Naive thymus-derived CD4-positive, alpha-beta T cell (primary cell): Measurements from ENCODE around the gene TRIP13. TPM values are rescaled to one million over a fixed set of nuclear protein-coding genes. Genes with fewer than 3 reads are reported as not detected.
"Not testable (repeated sequence)": the region's sequence is repeated elsewhere in the genome, so short reads cannot be mapped to it uniquely, and the experiment has no call there.

Experiments
- ATAC-seq: fragments of 150-1000 bp; cut with Tn5 transposase; 2 replicates; pipeline ENCODE4 v1.10.0; 2021; ENCODE audit warnings: mild to moderate bottlenecking, moderate library complexity
- CTCF ChIA-PET: fragments of 350-600 bp; sonication (Branson Sonifier 250); formaldehyde crosslinking; loops from one replicate; lab custom pipeline; 2021; ENCODE audit warnings: antibody characterized with exemption; lab: Charles Lee
- POLR2A ChIA-PET: fragments of 350-600 bp; sonication (Branson Sonifier 250); formaldehyde crosslinking; loops from one replicate; lab custom pipeline; 2021; ENCODE audit warnings: antibody characterized with exemption, inconsistent platforms; lab: Charles Lee
- DNase-seq, 9 donors: peaks; one replicate each; pipeline versions ENCODE4 v3.0.0 to v3.0.0-alpha.2; 2020 to 2022; ENCODE audit warnings: mixed read lengths in 1 of 9
- H3K27ac ChIP-seq: one replicate; pipeline ENCODE4 v1.7.0; 2013; ENCODE audit warnings: mild to moderate bottlenecking, low read depth, low read length, moderate library complexity
- H3K27me3 ChIP-seq, 2 donors: one replicate each; pipeline ENCODE4 v1.7.0; 2013; ENCODE audit warnings: low read length in 2 of 2, mild to moderate bottlenecking in 2 of 2, moderate library complexity in 2 of 2; ENCODE audit not compliant: control insufficient read depth in 2 of 2, insufficient read depth in 2 of 2
- H3K36me3 ChIP-seq, 3 experiments: 1 replicate in 2 of 3; 2 replicates in 1 of 3; pipeline ENCODE4 v1.7.0; 2013; ENCODE audit warnings: low read length in 3 of 3, mild to moderate bottlenecking in 3 of 3, moderate library complexity in 1 of 3; ENCODE audit not compliant: insufficient read depth in 3 of 3, control insufficient read depth in 2 of 3
- H3K4me1 ChIP-seq, 2 donors: one replicate each; pipeline ENCODE4 v1.7.0; 2013; ENCODE audit warnings: low read length in 2 of 2, mild to moderate bottlenecking in 2 of 2, moderate library complexity in 1 of 2; ENCODE audit not compliant: control insufficient read depth in 2 of 2, insufficient read depth in 2 of 2
- H3K4me3 ChIP-seq: 2 replicates; pipeline ENCODE4 v1.7.0; 2013; ENCODE audit warnings: mild to moderate bottlenecking, low read length
- H3K9me3 ChIP-seq, 3 experiments: 1 replicate in 2 of 3; 2 replicates in 1 of 3; pipeline ENCODE4 v1.7.0; 2013; ENCODE audit warnings: low read length in 3 of 3; ENCODE audit not compliant: control insufficient read depth in 2 of 3
- H3K27ac Mint-ChIP-seq, 9 donors: one replicate each; pipeline ENCODE4 v1.8.0; 2020 to 2022; ENCODE audit warnings: mixed read lengths in 9 of 9, mild to moderate bottlenecking in 8 of 9, moderate library complexity in 5 of 9, inconsistent platforms in 2 of 9
- H3K27me3 Mint-ChIP-seq, 5 donors: one replicate each; pipeline ENCODE4 v1.8.0; 2021 to 2022; ENCODE audit warnings: mixed read lengths in 5 of 5, mild to moderate bottlenecking in 1 of 5
- H3K36me3 Mint-ChIP-seq, 5 donors: one replicate each; pipeline ENCODE4 v1.8.0; 2020 to 2022; ENCODE audit warnings: mixed read lengths in 5 of 5, mild to moderate bottlenecking in 3 of 5, inconsistent platforms in 1 of 5
- H3K4me1 Mint-ChIP-seq, 7 donors: one replicate each; pipeline ENCODE4 v1.8.0; 2020 to 2022; ENCODE audit warnings: mixed read lengths in 7 of 7, mild to moderate bottlenecking in 3 of 7, inconsistent platforms in 1 of 7
- H3K4me3 Mint-ChIP-seq, 10 donors: one replicate each; pipeline ENCODE4 v1.8.0; 2020 to 2022; ENCODE audit warnings: mild to moderate bottlenecking in 10 of 10, mixed read lengths in 10 of 10, moderate library complexity in 6 of 10, inconsistent platforms in 2 of 10
- H3K9me3 Mint-ChIP-seq, 11 donors: one replicate each; pipeline ENCODE4 v1.8.0; 2020 to 2022; ENCODE audit warnings: mixed read lengths in 11 of 11, mild to moderate bottlenecking in 4 of 11, inconsistent platforms in 1 of 11, moderate library complexity in 1 of 11
- intact Hi-C, 2 donors: fragments of 100-400 bp; cut with micrococcal nuclease; formaldehyde crosslinking; loops; one replicate each; pipeline ENCODE4 v1.15.1; 2023
- polyA plus RNA-seq, 2 donors: library from polyadenylated mRNA; unstranded; fragments of 300-500 nt; fragmentation: Illumina TruSeq; gene quantifications; one replicate each; pipeline ENCODE4 v1.2.3, GENCODE V29; 2021
- total RNA-seq, 6 experiments: library from RNA in 5 of 6; stranded (reverse) in 5 of 6; gene quantifications; 1 replicate in 5 of 6; 2 replicates in 1 of 6; pipeline ENCODE4 v1.2.3 and lab custom pipeline; 2021 to 2026

Gene TRIP13
- total and polyA plus RNA-seq, 7 experiments from 2014 or later = 0.39 to 23.5 (median 0.57) TPM; not detected in 1

DNA sequence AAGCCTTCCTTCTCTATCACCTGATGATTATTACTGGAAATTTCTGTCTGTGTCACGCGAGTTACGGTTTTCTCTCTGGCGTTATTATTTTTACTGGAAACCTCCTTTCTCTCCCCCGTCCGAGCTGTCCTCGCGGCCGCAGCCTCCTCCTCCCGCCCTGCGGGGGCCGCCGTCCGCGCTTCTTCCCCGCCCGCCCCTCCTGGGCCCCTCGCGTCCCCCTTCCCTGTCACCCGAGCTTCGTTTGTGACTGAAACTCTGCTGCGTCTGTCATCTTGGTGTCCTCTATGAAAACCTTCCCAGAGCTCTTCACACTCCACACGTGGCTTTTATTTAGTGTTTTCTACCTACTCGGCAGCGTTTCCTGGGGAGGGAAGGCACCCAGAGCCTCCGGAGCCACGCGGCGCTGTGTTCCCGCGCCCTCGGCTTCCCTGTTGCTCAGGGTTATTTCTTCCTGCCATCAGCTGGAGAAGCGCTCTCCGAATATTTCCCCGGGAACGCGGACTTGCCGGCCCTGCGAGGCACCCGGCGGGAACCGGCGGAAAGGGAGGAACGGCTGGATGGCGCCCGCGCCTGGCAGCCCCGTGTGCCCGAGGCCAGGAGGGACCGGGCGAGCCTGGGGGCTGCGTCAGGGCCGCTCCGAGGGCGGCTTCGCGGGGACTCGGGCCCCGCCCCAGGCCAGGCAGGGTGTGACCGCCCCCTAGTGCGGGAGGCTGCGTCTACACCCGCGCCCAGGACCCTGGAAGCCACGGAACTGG lies 33.9 kb downstream of the TRIP13 start:
- ATAC-seq = peak; percentile 69
- Histone ChIP-seq H3K27ac (no peak overlapping the region), H3K36me3 (no peaks in the 10 kb centered on the region), H3K27me3 (no peaks in the 10 kb centered on the region), H3K4me3 (no peak overlapping the region), H3K9me3 (no peaks in the 10 kb centered on the region), H3K4me1 (no peaks in the 10 kb centered on the region)
- CTCF ChIA-PET = no interaction called here
- intact Hi-C loops = loop anchor here in 1 of 2 donors (10.0 kb wide), 1 partner anchor 718 kb away; no protein-coding TSS in a partner anchor
- peaks cover 0 to 2% (median 0%) of the 10 kb centered on the region in 5 donors for H3K36me3 Mint-ChIP-seq
- H3K4me1 Mint-ChIP-seq = peaks cover 6 to 15% (median 11%) of the 10 kb centered on the region in 7 donors
- POLR2A ChIA-PET = no interaction called here
- no peaks in the 10 kb centered on the region for H3K9me3 Mint-ChIP-seq
- H3K4me3 Mint-ChIP-seq = peak overlapping the region in 9 of 10 donors; percentile 7 to 61 (median 58)
- peaks cover 27 to 51% (median 37%) of the 10 kb centered on the region in 5 donors for H3K27me3 Mint-ChIP-seq
- peak in 2 of 9 donors; percentile 26 to 39 for DNase-seq
- no peak overlapping the region for H3K27ac Mint-ChIP-seq

DNA sequence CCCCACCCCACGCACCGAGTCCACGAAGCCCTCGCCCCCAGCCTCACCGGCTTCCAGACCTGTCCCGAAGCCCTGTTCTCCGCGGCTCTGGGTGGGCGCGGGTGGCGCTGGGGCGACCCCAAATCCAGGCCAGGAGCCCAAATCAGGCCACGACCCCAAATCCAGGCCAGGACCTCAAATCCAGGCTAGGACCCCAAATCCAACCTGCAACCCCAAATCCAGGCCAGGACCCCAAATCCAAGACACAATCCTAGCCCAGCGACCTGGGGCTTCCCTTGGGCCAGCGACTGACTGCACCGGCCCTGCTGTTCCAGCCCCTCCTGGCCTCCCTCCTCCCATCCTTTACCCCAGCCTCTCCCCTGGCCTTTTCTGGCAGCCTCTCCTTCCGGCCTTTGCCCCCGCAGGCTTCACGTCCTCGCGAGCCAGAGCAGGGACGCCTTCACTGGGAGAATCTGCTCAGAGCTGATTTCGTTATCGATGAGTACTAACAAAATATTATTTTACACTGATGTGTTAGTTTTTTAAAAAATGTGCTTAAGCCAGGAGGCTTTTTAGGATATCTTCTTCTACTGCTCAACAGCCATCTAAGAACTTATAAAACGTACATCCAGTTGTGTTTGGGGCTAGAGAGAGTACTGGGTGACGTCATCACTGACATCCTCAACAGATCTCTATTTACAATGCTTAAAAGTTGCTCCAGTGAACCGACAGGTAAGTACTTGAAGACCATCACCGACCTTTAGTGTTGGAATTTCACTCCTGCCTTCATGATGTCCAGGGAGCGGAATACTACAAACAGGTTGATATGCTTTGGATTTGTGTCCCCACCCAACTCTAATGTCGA lies 34.7 kb downstream of the TRIP13 start:
- Mint-ChIP-seq H3K4me3 (peak overlapping the region in 8 of 10 donors; percentile 17 to 61 (median 40)), H3K4me1 (peaks cover 6 to 15% (median 11%) of the 10 kb centered on the region in 7 donors), H3K27me3 (peaks cover 27 to 55% (median 37%) of the 10 kb centered on the region in 5 donors), H3K27ac (no peak overlapping the region), H3K9me3 (no peaks in the 10 kb centered on the region), H3K36me3 (no peaks in the 10 kb centered on the region)
- DNase-seq (no peak), ATAC-seq (no peak)
- CTCF ChIA-PET = no interaction called here
- no peaks in the 10 kb centered on the region for H3K27me3 ChIP-seq
- intact Hi-C loops = loop anchor here in 1 of 2 donors (10.0 kb wide), 1 partner anchor 717 kb away; no protein-coding TSS in a partner anchor
- POLR2A ChIA-PET = no interaction called here
- no peak overlapping the region for H3K27ac ChIP-seq
- H3K9me3 ChIP-seq = no peaks in the 10 kb centered on the region
- H3K4me1 ChIP-seq = no peaks in the 10 kb centered on the region
- no peaks in the 10 kb centered on the region for H3K36me3 ChIP-seq
- no peak overlapping the region for H3K4me3 ChIP-seq

DNA sequence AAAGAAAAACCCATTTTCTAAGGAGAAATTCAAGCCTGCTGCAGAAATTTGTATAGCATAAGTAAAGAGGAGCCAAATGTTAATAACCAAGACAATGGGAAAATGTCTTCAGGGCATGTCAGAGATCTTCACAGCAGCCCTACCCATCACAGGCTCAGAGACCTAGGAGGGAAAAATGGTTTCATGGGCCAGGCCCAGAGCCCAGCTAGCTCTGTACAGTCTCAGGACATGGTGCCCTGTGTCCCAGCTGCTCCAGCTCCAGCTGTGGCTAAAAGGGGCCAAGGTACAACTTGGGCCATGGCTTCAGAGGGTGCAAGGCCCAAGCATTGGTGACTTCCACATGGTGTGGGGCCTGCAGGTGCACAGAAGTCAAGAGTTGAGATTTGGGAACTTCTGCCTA lies 36.5 kb downstream of the TRIP13 start:
- DNase-seq, H3K36me3 ChIP-seq, H3K4me1 ChIP-seq, POLR2A ChIA-PET, ATAC-seq, H3K36me3 Mint-ChIP-seq, H3K27me3 ChIP-seq, H3K27ac Mint-ChIP-seq, CTCF ChIA-PET, H3K9me3 ChIP-seq, H3K4me3 Mint-ChIP-seq, H3K9me3 Mint-ChIP-seq, H3K4me3 ChIP-seq, H3K27ac ChIP-seq: not testable (repeated sequence)
- Mint-ChIP-seq H3K27me3 (peaks cover 27 to 55% (median 35%) of the 10 kb centered on the region in 5 donors), H3K4me1 (peaks cover 0 to 15% (median 9%) of the 10 kb centered on the region in 7 donors)
- intact Hi-C loops = loop anchor here in 1 of 2 donors (10.0 kb wide), 1 partner anchor 716 kb away; no protein-coding TSS in a partner anchor

GRCh38 chr5:929596-929995 lies 36.9 kb downstream of the TRIP13 start:
- no peaks in the 10 kb centered on the region for H3K36me3 ChIP-seq
- no peaks in the 10 kb centered on the region for H3K4me1 ChIP-seq
- no peak overlapping the region for H3K4me3 ChIP-seq
- H3K27me3 Mint-ChIP-seq = peaks cover 27 to 55% (median 33%) of the 10 kb centered on the region in 5 donors
- no peak overlapping the region for H3K27ac ChIP-seq
- POLR2A ChIA-PET = no interaction called here
- DNase-seq = no peak
- peaks cover 0 to 15% (median 9%) of the 10 kb centered on the region in 7 donors for H3K4me1 Mint-ChIP-seq
- no peaks in the 10 kb centered on the region for H3K9me3 Mint-ChIP-seq
- H3K27me3 ChIP-seq = no peaks in the 10 kb centered on the region
- no peaks in the 10 kb centered on the region for H3K36me3 Mint-ChIP-seq
- no peaks in the 10 kb centered on the region for H3K9me3 ChIP-seq
- ATAC-seq = no peak
- CTCF ChIA-PET = no interaction called here
- no peak overlapping the region for H3K4me3 Mint-ChIP-seq
- no peak overlapping the region for H3K27ac Mint-ChIP-seq
- intact Hi-C loops = loop anchor here in 1 of 2 donors (10.0 kb wide), 1 partner anchor 715 kb away; no protein-coding TSS in a partner anchor

- H3K9me3 ChIP-seq = no peaks in the 10 kb centered on the region
- intact Hi-C loops = no loop called here
- no peaks in the 10 kb centered on the region for H3K27me3 ChIP-seq
- no peak overlapping the region for H3K4me3 Mint-ChIP-seq
- no peaks in the 10 kb centered on the region for H3K4me1 ChIP-seq
- DNase-seq (no peak), ATAC-seq (no peak)
- peaks cover 0 to 15% (median 12%) of the 10 kb centered on the region in 7 donors for H3K4me1 Mint-ChIP-seq
- H3K9me3 Mint-ChIP-seq = no peaks in the 10 kb centered on the region
- no peaks in the 10 kb centered on the region for H3K36me3 Mint-ChIP-seq
- peaks cover 20 to 43% (median 22%) of the 10 kb centered on the region in 5 donors for H3K27me3 Mint-ChIP-seq
- CTCF ChIA-PET = interaction anchor here (1.5 kb wide), 1 partner anchor 210 kb away, joined by 5 read pairs; no protein-coding TSS in a partner anchor
- H3K27ac ChIP-seq = no peak overlapping the region
- H3K4me3 ChIP-seq = no peak overlapping the region
- H3K27ac Mint-ChIP-seq = no peak overlapping the region
- no peaks in the 10 kb centered on the region for H3K36me3 ChIP-seq
- POLR2A ChIA-PET = no interaction called here
Measured at GRCh38 chr5:930866-931265, 38.2 kb downstream of the TRIP13 start.

DNA sequence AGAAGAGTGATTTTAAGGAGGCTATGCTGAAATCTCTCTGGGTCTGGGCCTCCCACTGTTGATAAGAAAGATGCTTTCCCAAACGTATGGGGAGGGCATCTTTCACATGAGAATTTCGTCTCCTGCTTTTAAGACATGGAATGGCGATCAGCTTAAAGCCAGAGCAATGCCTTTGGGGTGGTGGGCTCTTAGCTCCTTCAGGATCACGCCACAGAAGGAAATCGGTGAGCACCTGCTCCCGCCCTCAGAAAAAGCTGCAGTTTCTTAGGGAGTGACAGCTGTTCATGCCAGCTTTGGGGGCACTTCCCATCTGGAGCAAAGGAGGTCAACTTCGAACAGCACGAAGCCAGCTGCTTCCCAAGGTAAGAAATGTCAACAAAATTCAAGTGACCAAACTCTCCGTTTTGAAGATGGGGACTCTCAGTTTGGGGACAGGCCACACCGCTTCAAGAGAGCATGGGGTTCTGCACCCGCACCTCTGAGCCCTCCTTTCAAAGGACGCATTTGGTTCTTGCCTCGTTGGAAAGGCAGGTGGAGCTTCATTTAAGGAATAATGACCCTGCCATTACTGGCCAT lies 39.0 kb downstream of the TRIP13 start:
- Mint-ChIP-seq H3K4me1 (peaks cover 0 to 11% (median 6%) of the 10 kb centered on the region in 7 donors), H3K27ac (no peak overlapping the region), H3K27me3 (peaks cover 12 to 35% (median 14%) of the 10 kb centered on the region in 5 donors), H3K4me3 (no peak overlapping the region), H3K9me3 (no peaks in the 10 kb centered on the region), H3K36me3 (no peaks in the 10 kb centered on the region)
- Histone ChIP-seq H3K27ac (no peak overlapping the region), H3K36me3 (no peaks in the 10 kb centered on the region), H3K4me3 (no peak overlapping the region), H3K9me3 (no peaks in the 10 kb centered on the region), H3K27me3 (no peaks in the 10 kb centered on the region), H3K4me1 (no peaks in the 10 kb centered on the region)
- ATAC-seq (no peak), DNase-seq (no peak)
- POLR2A ChIA-PET = no interaction called here
- intact Hi-C loops = no loop called here
- CTCF ChIA-PET = interaction anchor here (1.5 kb wide), 1 partner anchor 209 kb away, joined by 5 read pairs; no protein-coding TSS in a partner anchor
